Fibroblast of mammary gland (primary cell): ENCODE results near the gene CACFD1.

Source experiments
- DNase-seq: peaks from one replicate; pipeline ENCODE4 v3.0.0-alpha.2; 2010; ENCODE audit warnings: low read depth
- H3K4me3 ChIP-seq: 2 replicates; pipeline ENCODE4 v1.5.1; 2011; ENCODE audit warnings: low read depth, mild to moderate bottlenecking, low read length, moderate library complexity; ENCODE audit not compliant: control insufficient read depth
- TF ChIP-seq, protein P1 (sequence below): conservative IDR thresholded peaks from 2 replicates; pipeline ENCODE4 v1.5.1; 2011; ENCODE audit warnings: low read depth, low read length, inconsistent platforms; ENCODE audit not compliant: control insufficient read depth, insufficient read depth

The CACFD1 gene

DNA sequence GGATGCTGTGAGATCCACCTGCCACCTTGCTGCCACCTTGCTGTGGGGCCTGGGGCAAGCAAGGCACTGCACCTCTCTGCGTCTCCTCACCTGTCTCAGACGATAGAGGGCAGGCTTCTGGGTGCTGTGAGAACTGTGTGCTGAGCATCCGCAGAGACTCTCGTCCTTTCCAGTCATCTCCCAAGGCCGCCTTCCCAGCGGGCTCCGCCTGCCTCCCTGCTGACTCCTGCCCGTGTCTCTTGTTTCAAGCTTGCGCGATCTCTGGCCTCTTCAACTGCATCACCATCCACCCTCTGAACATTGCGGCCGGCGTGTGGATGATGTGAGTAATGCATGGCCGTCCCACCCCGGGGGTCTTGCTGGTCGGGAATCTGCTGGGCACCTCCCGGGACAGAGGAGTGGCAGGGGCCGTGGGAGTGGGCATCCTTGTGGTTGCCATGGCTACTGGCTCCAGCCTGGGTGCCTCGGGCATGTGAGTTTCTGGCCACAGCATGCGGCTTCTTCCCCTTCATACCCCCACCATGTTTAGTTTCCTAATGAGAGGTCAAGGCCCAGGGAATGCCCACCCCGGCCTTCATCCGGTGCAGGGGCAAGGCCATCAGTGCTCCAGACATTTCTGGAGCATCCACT lies 3.6 kb downstream of the CACFD1 start:
- no peak overlapping the region for H3K4me3 ChIP-seq
- DNase-seq: no peak
- TF ChIP-seq, protein P1, sequence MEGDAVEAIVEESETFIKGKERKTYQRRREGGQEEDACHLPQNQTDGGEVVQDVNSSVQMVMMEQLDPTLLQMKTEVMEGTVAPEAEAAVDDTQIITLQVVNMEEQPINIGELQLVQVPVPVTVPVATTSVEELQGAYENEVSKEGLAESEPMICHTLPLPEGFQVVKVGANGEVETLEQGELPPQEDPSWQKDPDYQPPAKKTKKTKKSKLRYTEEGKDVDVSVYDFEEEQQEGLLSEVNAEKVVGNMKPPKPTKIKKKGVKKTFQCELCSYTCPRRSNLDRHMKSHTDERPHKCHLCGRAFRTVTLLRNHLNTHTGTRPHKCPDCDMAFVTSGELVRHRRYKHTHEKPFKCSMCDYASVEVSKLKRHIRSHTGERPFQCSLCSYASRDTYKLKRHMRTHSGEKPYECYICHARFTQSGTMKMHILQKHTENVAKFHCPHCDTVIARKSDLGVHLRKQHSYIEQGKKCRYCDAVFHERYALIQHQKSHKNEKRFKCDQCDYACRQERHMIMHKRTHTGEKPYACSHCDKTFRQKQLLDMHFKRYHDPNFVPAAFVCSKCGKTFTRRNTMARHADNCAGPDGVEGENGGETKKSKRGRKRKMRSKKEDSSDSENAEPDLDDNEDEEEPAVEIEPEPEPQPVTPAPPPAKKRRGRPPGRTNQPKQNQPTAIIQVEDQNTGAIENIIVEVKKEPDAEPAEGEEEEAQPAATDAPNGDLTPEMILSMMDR: no peak

DNA sequence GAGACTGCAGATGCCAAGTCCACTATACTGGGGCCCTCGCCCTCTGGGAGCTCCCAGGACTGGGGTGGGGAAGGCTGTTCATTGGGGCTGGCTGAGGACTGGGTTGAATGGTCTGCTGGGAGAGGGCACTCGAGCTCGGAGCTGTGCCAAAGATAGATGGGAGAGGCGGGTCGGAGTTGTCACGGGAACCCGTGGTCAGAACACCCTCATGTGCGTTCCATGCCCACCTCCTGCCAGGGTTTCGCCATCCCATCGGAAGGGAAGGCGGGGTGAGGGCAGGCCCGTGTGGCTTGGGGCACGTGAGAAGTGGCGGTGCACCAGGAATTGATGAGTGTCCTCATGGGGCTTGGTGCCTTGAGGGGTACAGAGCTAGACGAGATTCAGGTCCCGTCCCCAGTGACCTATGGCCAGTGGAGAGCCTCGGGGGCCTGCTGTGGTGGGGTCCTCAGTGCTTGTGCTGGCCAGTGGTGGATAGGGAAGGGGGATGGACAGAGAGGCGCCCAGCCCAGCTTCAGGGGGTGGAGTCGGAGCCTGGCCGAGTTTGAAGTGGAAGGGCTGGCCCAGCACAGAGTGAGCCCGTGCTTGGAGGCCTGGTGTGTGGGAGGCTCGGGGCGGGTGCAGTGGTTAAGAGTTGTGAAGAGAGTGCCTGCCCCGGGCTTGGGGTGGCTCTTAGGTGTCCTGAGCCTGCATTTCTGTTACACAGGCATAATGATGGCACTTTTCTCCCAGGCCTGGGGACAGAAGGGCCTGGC lies 4.3 kb downstream of the CACFD1 start:
- TF ChIP-seq, protein P1: no peak
- no peak for DNase-seq
- no peak overlapping the region for H3K4me3 ChIP-seq

DNA sequence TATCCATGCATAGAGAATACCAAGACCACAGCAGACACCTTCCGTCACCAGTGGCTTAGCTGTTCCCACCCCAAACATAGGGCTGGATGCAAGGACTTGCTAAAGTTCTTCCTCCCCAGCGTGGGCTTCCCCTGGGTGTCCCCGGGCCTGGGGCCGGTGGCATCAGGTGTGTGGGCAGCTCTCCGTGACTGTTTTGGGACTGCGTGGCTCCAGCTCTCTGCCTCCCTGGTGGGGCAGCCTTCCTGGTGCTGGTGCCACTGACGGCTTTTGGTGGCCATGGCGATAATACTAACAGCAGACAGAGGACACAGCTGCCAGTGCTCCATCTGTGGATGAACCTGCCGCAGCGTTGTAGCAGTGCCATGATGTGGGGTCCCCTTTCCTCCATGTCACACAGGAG lies 4.9 kb downstream of the CACFD1 start:
- TF ChIP-seq, protein P1: no peak
- no peak for DNase-seq
- H3K4me3 ChIP-seq: no peak overlapping the region

DNA sequence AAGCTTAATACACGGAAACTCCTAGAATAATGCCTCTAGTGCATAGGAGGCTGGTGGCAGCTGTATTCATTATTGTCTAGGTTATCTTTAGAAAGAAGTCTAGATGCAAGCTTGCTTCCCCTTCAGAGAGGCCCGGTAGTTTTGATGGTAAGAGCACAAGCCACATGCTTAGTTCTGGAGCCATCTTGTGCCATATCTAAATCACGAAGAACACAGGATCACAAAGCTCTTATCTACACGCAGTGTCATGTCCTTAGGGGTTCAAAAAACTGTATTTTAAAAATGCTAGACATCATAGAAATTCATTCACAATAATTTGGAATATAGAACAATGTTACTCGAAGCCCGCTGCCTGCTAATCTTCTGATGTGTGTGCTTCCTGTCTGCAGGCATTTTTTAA lies 6.2 kb downstream of the CACFD1 start:
- no peak for DNase-seq
- TF ChIP-seq, protein P1: no peak
- H3K4me3 ChIP-seq: no peak overlapping the region

DNA sequence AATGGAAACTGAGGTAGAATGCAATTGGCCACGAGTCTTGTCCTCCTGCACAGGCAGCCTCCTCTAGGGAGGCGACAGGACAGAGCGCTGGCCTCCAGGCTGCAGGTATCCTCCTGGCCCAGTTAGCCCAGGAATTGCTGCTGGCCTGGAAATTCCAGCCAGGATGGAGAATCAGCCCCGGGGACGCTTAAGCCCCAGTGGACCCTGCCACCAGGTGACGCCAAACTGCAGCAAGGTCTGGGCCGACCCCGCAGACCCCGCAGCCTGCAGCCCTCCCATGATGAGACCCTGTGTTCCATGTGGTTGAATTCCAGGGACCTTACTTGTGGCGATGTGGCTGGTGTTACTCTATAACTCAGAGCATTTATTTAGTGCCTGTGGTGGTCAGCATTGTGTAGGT lies 7.3 kb downstream of the CACFD1 start:
- TF ChIP-seq, protein P1: no peak
- DNase-seq: no peak
- H3K4me3 ChIP-seq: no peak overlapping the region

DNA sequence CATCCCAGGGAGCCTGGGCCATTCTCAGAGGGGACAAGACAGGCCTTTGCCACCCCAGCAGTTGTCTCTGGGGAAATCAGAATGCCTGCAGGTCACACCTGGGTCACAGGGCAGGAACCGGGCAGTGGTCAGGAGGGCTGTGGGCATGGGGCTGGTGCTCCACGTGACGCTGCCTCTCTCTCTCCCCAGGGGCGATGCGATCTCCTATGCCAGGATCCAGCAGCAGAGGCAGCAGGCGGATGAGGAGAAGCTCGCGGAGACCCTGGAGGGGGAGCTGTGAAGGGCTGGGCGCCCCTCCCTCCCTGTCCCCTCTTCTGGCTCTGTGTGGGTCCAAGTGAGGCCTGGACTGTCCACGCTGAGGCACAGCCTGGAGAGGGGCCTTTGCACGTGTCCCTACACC lies 8.6 kb downstream of the CACFD1 start:
- no peak for DNase-seq
- TF ChIP-seq, protein P1: no peak
- H3K4me3 ChIP-seq: no peak overlapping the region
